Sigmoid colon (tissue), 7 donors: Measurements from ENCODE around the gene PRRC2C. TPM values are rescaled to one million over a fixed set of nuclear protein-coding genes. Genes with fewer than 3 reads are reported as not detected.

Experiments
- DNase-seq: peaks from one replicate; pipeline ENCODE4 v3.0.0-alpha.2; 2019
- H3K27ac ChIP-seq, 4 donors: fragments of 200-600 bp; sonication (generic); one replicate each; pipeline ENCODE4 v1.5.1; 2016 to 2019; ENCODE audit warnings: mild to moderate bottlenecking in 1 of 4
- H3K27me3 ChIP-seq, 3 donors: fragments of 200-600 bp; sonication (generic); one replicate each; pipeline ENCODE4 v1.5.1; 2019; ENCODE audit warnings: mild to moderate bottlenecking in 1 of 3
- H3K36me3 ChIP-seq, 4 donors: fragments of 200-600 bp; sonication (generic); one replicate each; pipeline ENCODE4 v1.5.1; 2016 to 2019
- H3K4me1 ChIP-seq, 4 donors: fragments of 200-600 bp; sonication (generic); one replicate each; pipeline ENCODE4 v1.5.1; 2017 to 2019
- H3K4me3 ChIP-seq, 4 donors: fragments of 200-600 bp; sonication (generic); one replicate each; pipeline ENCODE4 v1.5.1; 2017 to 2019; ENCODE audit warnings: mild to moderate bottlenecking in 2 of 4, moderate library complexity in 1 of 4
- H3K9me3 ChIP-seq, 4 donors: fragments of 200-600 bp in 3 of 4; sonication (generic) in 3 of 4; one replicate each; pipeline versions ENCODE4 v1.5.1 to v1.6.1; 2013 to 2019
- EP300 ChIP-seq, 4 donors: sonication (generic); formaldehyde crosslinking; IDR thresholded peaks; one replicate each; pipeline ENCODE4 v1.6.1; 2017; ENCODE audit warnings: antibody characterized with exemption in 4 of 4
- POLR2A ChIP-seq, 2 donors: fragments of 450-650 bp; IDR thresholded peaks; one replicate each; pipeline ENCODE4 v1.6.1; 2016; ENCODE audit warnings: antibody characterized with exemption in 2 of 2, mild to moderate bottlenecking in 2 of 2, moderate library complexity in 2 of 2
- POLR2AphosphoS5 ChIP-seq, 4 donors: sonication (generic); formaldehyde crosslinking; IDR thresholded peaks; one replicate each; pipeline ENCODE4 v1.6.1; 2017; ENCODE audit warnings: antibody characterized with exemption in 4 of 4
- WGBS, 2 donors: extraction: QIAGEN DNeasy Blood & Tissue Kit; methylation state at CpG; one replicate each; pipeline ENCODE4 v1.1.7; 2013; 5-methylcytosine and 5-hydroxymethylcytosine counted together
- intact Hi-C: fragments of 100-400 bp; cut with DNase I; formaldehyde crosslinking; loops from one replicate; pipeline ENCODE4 v1.15.1; 2023
- polyA plus RNA-seq, 3 donors: library from polyadenylated mRNA; stranded (reverse); fragments of 200-250 nt; gene quantifications; one replicate each; pipeline ENCODE4 v1.2.3, GENCODE V29; 2013
- total RNA-seq, 4 donors: library from RNA; depleted of rRNA; stranded (reverse); fragments of >200 nt; gene quantifications; one replicate each; pipeline ENCODE4 v1.1.0, GENCODE V29; 2016
- TF ChIP-seq, protein P1 (sequence below), 4 experiments: fragments of 450-650 bp in 3 of 4; fragments of 200-600 bp in 1 of 4; IDR thresholded peaks; one replicate each; pipeline ENCODE4 v1.5.1; 2016 to 2019; ENCODE audit warnings: antibody characterized with exemption in 4 of 4, mild to moderate bottlenecking in 3 of 4, moderate library complexity in 2 of 4
- donor health status: healthy with polysubstance abuse.
- donor health status: Bipolar disorder and iron deficiency.
- donor health status: healthy.

The PRRC2C gene
- total and polyA plus RNA-seq, 7 donors = 7.8 to 80.0 (median 52.6) TPM

DNA sequence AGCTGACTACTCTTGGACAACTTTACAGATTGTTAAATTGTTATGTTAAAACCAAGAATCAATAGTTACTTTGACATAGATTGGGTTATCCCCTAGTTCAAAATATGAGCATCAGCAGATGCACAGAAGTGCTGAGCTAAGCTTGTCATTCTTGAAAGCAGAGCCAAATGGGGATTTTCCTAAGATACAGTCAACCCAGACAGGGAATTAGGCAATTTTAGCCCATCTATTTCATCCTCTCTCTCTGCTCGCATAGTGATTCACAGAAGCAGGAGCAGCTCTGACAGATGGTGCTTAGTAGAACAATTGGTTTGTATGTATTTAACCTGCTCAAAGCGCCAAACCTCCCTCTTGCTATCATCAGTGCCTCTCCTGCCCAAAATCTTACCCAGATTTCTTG, 27.9 kb upstream of the PRRC2C start:
- TF ChIP-seq, protein P1, sequence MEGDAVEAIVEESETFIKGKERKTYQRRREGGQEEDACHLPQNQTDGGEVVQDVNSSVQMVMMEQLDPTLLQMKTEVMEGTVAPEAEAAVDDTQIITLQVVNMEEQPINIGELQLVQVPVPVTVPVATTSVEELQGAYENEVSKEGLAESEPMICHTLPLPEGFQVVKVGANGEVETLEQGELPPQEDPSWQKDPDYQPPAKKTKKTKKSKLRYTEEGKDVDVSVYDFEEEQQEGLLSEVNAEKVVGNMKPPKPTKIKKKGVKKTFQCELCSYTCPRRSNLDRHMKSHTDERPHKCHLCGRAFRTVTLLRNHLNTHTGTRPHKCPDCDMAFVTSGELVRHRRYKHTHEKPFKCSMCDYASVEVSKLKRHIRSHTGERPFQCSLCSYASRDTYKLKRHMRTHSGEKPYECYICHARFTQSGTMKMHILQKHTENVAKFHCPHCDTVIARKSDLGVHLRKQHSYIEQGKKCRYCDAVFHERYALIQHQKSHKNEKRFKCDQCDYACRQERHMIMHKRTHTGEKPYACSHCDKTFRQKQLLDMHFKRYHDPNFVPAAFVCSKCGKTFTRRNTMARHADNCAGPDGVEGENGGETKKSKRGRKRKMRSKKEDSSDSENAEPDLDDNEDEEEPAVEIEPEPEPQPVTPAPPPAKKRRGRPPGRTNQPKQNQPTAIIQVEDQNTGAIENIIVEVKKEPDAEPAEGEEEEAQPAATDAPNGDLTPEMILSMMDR (IDR thresholded peaks at IDR 0.05) = no peak
- no peak for TF ChIP-seq POLR2A (IDR thresholded peaks at IDR 0.05)
- TF ChIP-seq POLR2AphosphoS5 (IDR thresholded peaks at IDR 0.05) = no peak
- no peak for TF ChIP-seq EP300 (IDR thresholded peaks at IDR 0.05)
- no peaks in the 10 kb centered on the region for H3K9me3 ChIP-seq
- no peaks in the 10 kb centered on the region for H3K36me3 ChIP-seq
- no peak overlapping the region for H3K27ac ChIP-seq
- 73 to 86% methylated on average over 2 of the region's 2 CpGs for WGBS, 2 donors
- no peaks in the 10 kb centered on the region for H3K4me1 ChIP-seq
- intact Hi-C loops = no loop called here
- H3K4me3 ChIP-seq = no peak overlapping the region
- DNase-seq = no peak
- no peaks in the 10 kb centered on the region for H3K27me3 ChIP-seq

DNA sequence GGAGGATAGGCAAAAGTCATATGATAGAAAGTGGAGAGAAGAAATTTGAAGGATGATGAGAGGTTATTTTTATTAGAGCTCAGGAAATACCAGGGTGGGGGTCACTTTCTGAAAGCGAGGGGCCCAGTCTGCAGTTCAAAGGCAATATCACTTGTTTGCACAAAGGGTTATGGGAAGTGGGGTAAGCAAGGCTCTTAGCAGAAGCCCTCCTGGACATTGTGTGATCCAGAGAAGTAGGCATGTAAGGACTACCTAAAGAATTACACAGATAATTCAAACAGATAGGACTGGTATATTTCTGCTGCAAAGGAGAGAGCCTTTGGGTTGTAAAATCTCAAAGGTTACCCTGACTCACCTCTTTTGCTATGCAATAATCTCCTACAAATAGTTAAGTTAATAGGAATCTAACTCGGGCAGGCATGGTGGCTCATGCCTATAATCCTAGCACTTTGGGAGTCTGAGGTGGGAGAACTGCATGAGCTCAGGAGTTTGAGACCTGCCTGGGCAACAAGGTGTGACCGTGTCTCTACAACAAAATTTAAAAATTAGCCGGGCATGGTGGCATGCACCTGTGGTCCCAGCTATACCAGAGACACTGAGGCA, 25.2 kb upstream of the PRRC2C start:
- no peaks in the 10 kb centered on the region for H3K9me3 ChIP-seq
- no peaks in the 10 kb centered on the region for H3K36me3 ChIP-seq
- TF ChIP-seq POLR2AphosphoS5 (IDR thresholded peaks at IDR 0.05) = no peak
- TF ChIP-seq EP300 (IDR thresholded peaks at IDR 0.05) = no peak
- TF ChIP-seq, protein P1 (IDR thresholded peaks at IDR 0.05) = no peak
- no peak for TF ChIP-seq POLR2A (IDR thresholded peaks at IDR 0.05)
- intact Hi-C loops = no loop called here
- H3K4me1 ChIP-seq = no peaks in the 10 kb centered on the region
- DNase-seq = no peak
- no peak overlapping the region for H3K27ac ChIP-seq
- no peak overlapping the region for H3K4me3 ChIP-seq
- no peaks in the 10 kb centered on the region for H3K27me3 ChIP-seq
- WGBS, 2 donors = 52 to 63% methylated on average over 4 of the region's 4 CpGs

DNA sequence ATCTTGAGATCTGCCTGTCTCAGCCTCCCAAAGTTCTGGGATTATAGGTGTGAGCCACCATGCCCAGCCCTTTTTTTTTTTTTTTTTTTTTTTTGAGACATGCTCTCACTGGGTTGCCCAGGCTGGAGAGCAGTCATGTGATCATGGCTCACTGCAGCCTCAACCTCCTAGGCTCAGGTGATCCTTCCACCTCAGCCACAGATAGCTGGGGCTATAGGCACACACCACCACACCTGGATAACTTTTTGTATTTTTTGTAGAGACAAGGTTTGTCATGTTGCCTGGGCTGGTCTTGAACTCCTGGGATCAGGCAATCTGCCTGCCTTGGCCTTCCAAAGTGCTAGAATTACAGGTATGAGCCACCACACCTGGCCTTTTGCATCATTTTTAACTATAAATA, 17.7 kb upstream of the PRRC2C start:
- TF ChIP-seq EP300 (IDR thresholded peaks at IDR 0.05) = no peak
- no peak for TF ChIP-seq POLR2A (IDR thresholded peaks at IDR 0.05)
- no peak for TF ChIP-seq POLR2AphosphoS5 (IDR thresholded peaks at IDR 0.05)
- TF ChIP-seq, protein P1 (IDR thresholded peaks at IDR 0.05) = no peak
- intact Hi-C loops = no loop called here
- no peak for DNase-seq
- Histone ChIP-seq H3K36me3 (no peaks in the 10 kb centered on the region), H3K27ac (no peak overlapping the region), H3K4me3 (no peak overlapping the region), H3K27me3 (no peaks in the 10 kb centered on the region), H3K4me1 (no peaks in the 10 kb centered on the region), H3K9me3 (no peaks in the 10 kb centered on the region)

DNA sequence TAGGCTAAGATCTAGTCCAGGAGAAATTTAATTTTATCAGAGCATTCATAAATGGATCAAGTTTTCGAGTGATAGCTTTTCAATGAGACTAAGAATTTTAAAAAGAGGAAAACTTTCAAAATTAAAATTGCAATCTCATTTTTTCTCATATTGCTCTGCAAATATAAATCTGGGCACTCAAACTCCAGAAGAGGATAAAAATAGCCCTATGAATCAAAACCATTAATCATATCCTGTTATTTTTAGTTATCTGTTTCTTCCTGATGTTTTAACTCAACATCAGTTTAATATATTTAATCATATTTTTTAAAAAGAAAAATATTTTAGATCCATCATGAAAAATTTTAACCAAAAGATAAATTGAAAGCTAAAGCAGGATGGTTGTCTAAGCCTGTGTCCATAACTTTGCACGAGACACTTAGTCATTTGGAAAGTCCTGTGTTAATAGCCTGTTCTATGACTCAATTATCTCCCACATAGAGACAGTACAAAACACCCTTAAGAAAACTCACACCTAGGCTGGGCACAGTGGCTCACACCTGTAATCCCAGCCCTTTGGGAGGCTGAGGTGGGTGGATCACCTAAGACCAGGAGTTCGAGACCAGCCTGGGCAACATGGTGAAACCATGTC, 17.1 kb upstream of the PRRC2C start:
- 74 to 77% methylated on average over 3 of the region's 3 CpGs for WGBS, 2 donors
- TF ChIP-seq, protein P1 (IDR thresholded peaks at IDR 0.05) = no peak
- TF ChIP-seq EP300 (IDR thresholded peaks at IDR 0.05) (no peak), POLR2AphosphoS5 (IDR thresholded peaks at IDR 0.05) (no peak), POLR2A (IDR thresholded peaks at IDR 0.05) (no peak)

More for the DNA sequence above, 17.1 kb upstream of the PRRC2C start:
- Histone ChIP-seq H3K36me3 (no peaks in the 10 kb centered on the region), H3K4me3 (no peak overlapping the region), H3K9me3 (no peaks in the 10 kb centered on the region), H3K27ac (no peak overlapping the region), H3K27me3 (no peaks in the 10 kb centered on the region), H3K4me1 (no peaks in the 10 kb centered on the region)
- no peak for DNase-seq
- intact Hi-C loops = no loop called here
